Activated naive CD4-positive, alpha-beta T cell treated with anti-CD3 and anti-CD28 coated beads, Interleukin-2, amount 10 ng/mL, durations not matched to agents 7 days and 5 days (primary cell): Measurements from ENCODE around the gene CACNA1G.

Experiments
- CTCF ChIA-PET: fragments of 350-600 bp; sonication (Branson Sonifier 250); formaldehyde crosslinking; loops from one replicate; lab custom pipeline; 2021; ENCODE audit warnings: antibody characterized with exemption; lab: Charles Lee
- DNase-seq: peaks from one replicate; pipeline ENCODE4 v3.0.0-alpha.2; 2020
- H3K27ac Mint-ChIP-seq: one replicate; pipeline ENCODE4 v1.8.0; 2021; ENCODE audit warnings: mild to moderate bottlenecking, moderate library complexity, mixed read lengths
- H3K27me3 Mint-ChIP-seq: one replicate; pipeline ENCODE4 v1.8.0; 2021; ENCODE audit warnings: mild to moderate bottlenecking, mixed read lengths
- H3K36me3 Mint-ChIP-seq: one replicate; pipeline ENCODE4 v1.8.0; 2021; ENCODE audit warnings: mixed read lengths
- H3K4me1 Mint-ChIP-seq: one replicate; pipeline ENCODE4 v1.8.0; 2021; ENCODE audit warnings: mixed read lengths
- H3K4me3 Mint-ChIP-seq: one replicate; pipeline ENCODE4 v1.8.0; 2021; ENCODE audit warnings: mild to moderate bottlenecking, moderate library complexity, mixed read lengths
- H3K9me3 Mint-ChIP-seq: one replicate; pipeline ENCODE4 v1.8.0; 2021; ENCODE audit warnings: mixed read lengths

CACNA1G gene

DNA sequence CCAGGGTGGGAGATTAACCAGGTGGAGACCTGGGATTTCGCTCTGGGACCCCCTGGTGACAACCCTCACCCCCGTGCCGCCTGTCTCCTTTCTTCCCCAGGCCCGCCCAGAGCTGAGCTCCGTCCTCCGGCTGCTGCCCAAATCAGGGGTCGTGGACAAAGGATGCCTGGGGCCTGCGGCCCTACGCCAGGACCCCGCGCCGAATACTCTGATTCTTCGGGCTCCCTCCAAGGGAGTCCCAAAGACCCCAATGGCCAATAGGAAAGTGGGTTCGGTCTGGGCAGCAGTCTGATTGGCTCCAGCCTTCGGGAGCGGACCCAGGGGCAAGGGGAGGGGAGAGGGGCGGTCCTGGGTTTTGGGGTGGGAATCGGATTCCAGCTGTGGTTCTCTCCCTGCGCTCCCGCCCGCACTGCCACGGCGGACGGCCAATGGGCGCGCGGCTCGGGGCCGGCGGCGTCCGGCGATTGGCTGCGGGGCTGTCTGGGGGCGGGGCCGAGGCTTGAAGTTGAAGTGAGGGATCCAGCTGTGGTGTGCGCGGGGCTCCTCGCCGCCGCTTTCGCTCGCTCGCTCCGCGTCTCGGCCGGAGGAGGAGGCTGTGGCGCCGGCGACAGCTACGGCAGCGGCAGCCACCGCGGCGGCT lies at the start of gene CACNA1G:
TSS of gene CACNA1G (plus strand) at position 531 of the 640 bp plus-strand sequence. CDS start 745 bp downstream, outside the sequence.
- Mint-ChIP-seq H3K27me3 (peaks cover 94% of the 10 kb centered on the region), H3K27ac (no peak within 1 kb of the TSS), H3K9me3 (no peaks in the 10 kb centered on the region), H3K36me3 (no peaks in the 10 kb centered on the region), H3K4me3 (peak within 1 kb of the TSS; percentile 56), H3K4me1 (peaks cover 18% of the 10 kb centered on the region)
- CTCF ChIA-PET = interaction anchor here (1.5 to 2.9 kb wide), 2 partner anchors 10 to 66 kb away, joined by 7 to 13 read pairs; no protein-coding TSS in a partner anchor
- peak; percentile 92 for DNase-seq

DNA sequence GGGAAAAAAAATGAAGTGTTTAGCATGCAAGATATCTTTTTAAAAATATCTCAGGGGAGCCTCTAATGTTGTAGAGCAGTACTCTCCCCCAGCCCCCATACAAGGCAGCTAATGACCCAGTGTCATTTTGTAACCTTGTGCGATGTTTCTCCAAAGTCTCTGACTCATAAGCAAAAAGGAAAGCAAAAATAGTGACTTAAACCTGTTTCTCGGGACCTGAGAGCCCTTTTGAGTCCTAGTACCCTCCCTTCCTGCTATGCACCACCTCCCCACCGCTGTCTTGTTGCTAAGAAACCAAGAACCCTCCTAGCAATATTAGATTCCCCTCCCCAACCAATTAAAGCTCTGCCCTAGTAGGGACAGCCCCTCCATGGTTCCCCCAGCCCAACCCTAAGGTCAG lies 49.5 kb upstream of the CACNA1G start:
- DNase-seq = peak; percentile 77
- H3K9me3 Mint-ChIP-seq = no peaks in the 10 kb centered on the region

DNA sequence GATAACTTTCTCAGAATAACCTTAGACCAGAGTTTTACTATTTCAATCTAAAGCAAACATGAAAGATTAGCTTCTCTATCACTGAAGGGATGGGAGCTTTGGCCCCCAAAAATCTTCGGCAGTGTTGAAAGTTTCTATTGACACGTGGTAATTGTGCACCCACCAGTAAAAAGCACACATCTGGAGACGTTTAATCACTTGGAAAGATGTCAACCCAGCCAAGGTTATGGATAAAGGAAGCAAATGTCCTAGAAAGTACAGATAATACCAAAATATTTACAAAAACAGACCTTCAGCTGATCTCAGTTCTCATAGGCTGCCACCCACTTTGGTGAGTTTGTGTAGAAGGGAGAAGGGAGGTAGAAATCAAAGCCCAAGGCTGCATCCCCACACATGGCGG lies 47.0 kb upstream of the CACNA1G start:
- CTCF ChIA-PET = interaction anchor here (0.8 to 1.1 kb wide), 2 partner anchors 11 to 29 kb away, joined by 3 read pairs; no protein-coding TSS in a partner anchor
- Mint-ChIP-seq H3K27me3 (no peaks in the 10 kb centered on the region), H3K4me3 (no peak overlapping the region), H3K27ac (no peak overlapping the region), H3K9me3 (no peaks in the 10 kb centered on the region), H3K36me3 (no peaks in the 10 kb centered on the region), H3K4me1 (peaks cover 60% of the 10 kb centered on the region)
- DNase-seq = no peak

More for the DNA sequence above, 49.5 kb upstream of the CACNA1G start:
- H3K4me1 Mint-ChIP-seq = peaks cover 43% of the 10 kb centered on the region
- peak overlapping the region; percentile 90 for H3K27ac Mint-ChIP-seq
- H3K27me3 Mint-ChIP-seq = peaks cover 2% of the 10 kb centered on the region
- CTCF ChIA-PET = interaction anchor here (0.8 to 1.9 kb wide), 5 partner anchors 10 to 36 kb away, joined by 3 to 9 read pairs (median 4); partner anchors contain the start of gene SPATA20
- peak overlapping the region; percentile 21 for H3K4me3 Mint-ChIP-seq
- H3K36me3 Mint-ChIP-seq = no peaks in the 10 kb centered on the region

DNA sequence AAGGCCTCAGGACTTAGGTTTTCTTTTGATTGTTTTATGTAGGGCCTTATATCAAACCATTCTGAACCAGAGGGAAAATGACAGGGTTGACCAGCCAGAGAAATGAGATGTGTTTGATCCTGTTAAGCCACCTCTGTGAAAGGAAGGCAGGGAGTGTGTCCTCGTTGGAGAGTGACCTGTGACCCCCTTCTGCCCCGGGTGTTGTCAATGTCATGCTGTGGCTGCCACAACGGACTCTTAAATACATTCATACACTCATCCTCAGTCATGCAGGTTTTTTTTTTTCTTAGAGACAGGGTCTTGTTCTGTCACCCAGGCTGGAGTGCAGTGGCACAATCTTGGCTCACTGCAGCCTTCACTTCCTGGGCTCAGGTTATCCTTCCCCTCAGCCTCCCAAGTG lies 46.1 kb upstream of the CACNA1G start:
- no peaks in the 10 kb centered on the region for H3K36me3 Mint-ChIP-seq
- DNase-seq = no peak
- no peak overlapping the region for H3K4me3 Mint-ChIP-seq
- no peaks in the 10 kb centered on the region for H3K27me3 Mint-ChIP-seq
- H3K9me3 Mint-ChIP-seq = no peaks in the 10 kb centered on the region
- peaks cover 54% of the 10 kb centered on the region for H3K4me1 Mint-ChIP-seq
- no peak overlapping the region for H3K27ac Mint-ChIP-seq
- CTCF ChIA-PET = no interaction called here

DNA sequence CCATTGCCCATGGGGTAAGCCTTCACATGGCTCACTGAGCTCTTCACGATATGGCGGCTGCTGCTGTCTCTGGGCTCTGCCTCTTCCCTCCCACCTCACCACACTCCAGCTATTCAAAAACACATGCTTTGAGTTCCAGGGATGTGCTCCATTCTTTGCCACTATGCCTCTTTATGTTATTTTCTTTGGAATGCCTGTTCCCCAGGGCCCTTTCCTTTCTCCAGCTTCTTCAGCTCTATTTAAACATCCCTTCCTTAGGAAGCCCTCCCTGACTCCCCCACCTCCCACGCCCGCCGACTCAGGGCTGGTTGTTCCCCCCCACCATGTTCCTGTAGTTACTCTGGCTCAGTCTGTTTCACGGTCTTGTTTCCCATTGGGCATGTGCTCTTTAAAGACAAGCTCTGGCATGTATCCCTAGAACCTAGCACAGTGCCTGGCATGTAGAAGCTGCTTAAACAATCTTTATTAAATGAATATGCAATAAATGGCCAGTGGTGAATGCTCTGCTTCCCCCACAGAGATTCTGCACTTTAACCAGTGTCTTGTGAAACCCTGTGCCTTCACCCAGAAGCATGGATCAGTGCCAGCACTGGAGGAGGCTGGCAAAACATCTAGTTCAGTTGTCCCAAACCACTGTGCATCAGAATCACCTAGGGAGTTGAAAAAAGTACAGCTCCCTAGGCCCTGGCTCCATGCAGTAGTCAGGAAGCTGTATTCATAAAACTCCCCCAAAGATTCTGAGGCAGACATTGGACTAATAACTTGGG lies 45.4 kb upstream of the CACNA1G start:
- Mint-ChIP-seq H3K27me3 (no peaks in the 10 kb centered on the region), H3K36me3 (no peaks in the 10 kb centered on the region), H3K4me3 (no peak overlapping the region), H3K9me3 (no peaks in the 10 kb centered on the region), H3K4me1 (peaks cover 46% of the 10 kb centered on the region), H3K27ac (no peak overlapping the region)
- no peak for DNase-seq
- CTCF ChIA-PET = interaction anchor here (1.3 to 1.9 kb wide), 3 partner anchors 11 to 17 kb away, joined by 3 to 7 read pairs (median 6); partner anchors contain the start of gene EPN3

DNA sequence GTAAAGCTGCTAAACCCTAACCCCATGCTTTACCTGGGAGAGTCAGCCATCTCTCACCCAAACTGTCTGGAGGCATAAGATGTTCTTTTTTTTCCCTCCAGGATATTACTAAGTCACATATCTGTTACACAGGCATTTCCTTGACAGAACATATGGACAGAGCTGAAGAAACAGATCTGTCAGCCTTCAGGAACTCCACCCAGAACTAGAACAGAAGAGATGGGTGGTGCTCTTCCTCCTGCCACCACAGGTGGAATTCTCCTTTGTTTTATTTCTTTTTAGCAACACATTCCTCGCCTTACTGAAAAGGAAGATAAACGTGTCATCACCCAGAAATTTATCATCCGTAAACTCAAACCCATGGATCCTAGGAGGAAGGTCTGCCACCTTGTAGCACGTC lies 43.5 kb upstream of the CACNA1G start:
- no peaks in the 10 kb centered on the region for H3K36me3 Mint-ChIP-seq
- H3K27ac Mint-ChIP-seq = peak overlapping the region; percentile 29
- no peaks in the 10 kb centered on the region for H3K9me3 Mint-ChIP-seq
- no peak overlapping the region for H3K4me3 Mint-ChIP-seq
- H3K27me3 Mint-ChIP-seq = no peaks in the 10 kb centered on the region
- no peak for DNase-seq
- peaks cover 34% of the 10 kb centered on the region for H3K4me1 Mint-ChIP-seq
- CTCF ChIA-PET = interaction anchor here (1.9 kb wide), 1 partner anchor 16 kb away, joined by 7 read pairs; no protein-coding TSS in a partner anchor

DNA sequence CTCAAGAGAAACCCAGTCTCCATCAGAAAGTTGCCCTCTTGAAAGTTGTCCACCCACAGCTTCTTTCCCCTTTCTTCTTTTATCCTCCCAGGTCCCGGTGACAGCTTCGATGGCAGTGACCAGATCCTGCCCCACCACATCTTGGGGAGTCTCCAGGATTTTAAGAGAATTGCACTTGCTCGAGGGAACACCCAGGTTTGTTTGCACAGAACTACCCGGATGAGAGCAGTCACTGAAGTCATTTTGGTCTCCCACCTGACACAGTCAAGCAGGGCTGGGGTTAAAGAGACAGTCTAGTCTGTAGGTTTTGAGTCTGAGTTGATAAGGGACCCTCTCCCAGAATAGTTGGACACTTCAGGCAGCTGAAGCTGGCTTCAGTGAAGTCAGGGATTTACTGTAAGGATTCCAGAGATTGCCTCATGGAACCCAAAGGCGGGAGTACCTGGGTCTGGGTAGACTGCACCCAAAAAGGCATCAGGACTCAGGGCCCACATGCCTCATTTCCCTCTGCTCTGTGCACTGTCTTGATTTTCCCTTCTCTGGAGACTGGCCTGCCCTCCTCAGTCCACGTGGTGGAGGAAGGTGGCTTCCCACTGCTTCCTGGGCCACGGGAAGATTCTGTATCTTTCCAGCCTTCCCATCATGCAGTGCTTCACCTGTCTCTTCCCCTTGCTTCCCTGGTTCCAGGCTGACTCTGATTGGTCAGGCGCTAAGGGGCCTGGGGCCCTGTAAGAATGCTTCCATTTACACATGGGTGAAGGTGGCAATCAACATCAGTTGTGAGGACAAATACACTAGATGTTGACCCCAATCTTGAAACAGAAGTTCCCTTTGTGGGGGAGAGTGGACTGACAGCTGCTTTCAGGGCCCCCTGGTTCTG lies 42.8 kb upstream of the CACNA1G start:
- Mint-ChIP-seq H3K27me3 (no peaks in the 10 kb centered on the region), H3K4me3 (no peak overlapping the region), H3K36me3 (no peaks in the 10 kb centered on the region), H3K4me1 (peaks cover 30% of the 10 kb centered on the region), H3K9me3 (no peaks in the 10 kb centered on the region), H3K27ac (no peak overlapping the region)
- no peak for DNase-seq
- CTCF ChIA-PET = no interaction called here

DNA sequence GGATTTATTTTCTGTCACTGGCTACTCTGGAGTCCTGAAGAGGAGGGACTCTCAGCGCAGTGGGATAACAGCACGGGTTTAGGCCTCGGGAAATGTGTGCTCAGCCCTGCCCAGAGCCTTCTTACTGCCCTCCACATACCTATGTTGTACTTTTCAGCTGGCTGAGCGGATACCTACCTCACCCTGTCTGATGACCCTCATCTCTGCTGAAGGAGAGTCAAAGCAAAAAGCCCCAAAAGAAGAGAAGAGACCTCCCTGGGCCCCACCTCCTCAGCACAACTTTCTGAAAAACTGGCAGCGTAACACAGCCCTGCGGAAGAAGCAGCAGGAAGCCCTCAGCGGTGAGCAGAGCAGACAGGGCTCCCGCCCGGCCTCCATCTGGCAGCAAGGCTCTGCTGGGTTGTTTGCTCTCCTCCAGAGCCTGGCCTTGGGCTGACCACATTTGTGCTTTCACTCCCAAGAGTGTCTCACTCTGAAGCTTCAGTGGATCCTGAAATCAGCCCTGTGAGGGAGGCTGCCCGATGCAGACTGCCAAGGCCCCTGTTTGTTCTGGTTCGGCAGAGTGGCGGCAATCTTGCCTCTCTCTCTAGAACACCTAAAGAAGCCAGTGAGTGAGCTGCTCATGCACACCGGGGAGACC lies 42.0 kb upstream of the CACNA1G start:
- peaks cover 30% of the 10 kb centered on the region for H3K4me1 Mint-ChIP-seq
- H3K36me3 Mint-ChIP-seq = no peaks in the 10 kb centered on the region
- DNase-seq = no peak
- CTCF ChIA-PET = interaction anchor here (1.0 kb wide), 1 partner anchor 23 kb away, joined by 3 read pairs; no protein-coding TSS in a partner anchor
- no peaks in the 10 kb centered on the region for H3K27me3 Mint-ChIP-seq
- no peak overlapping the region for H3K4me3 Mint-ChIP-seq
- no peaks in the 10 kb centered on the region for H3K9me3 Mint-ChIP-seq
- H3K27ac Mint-ChIP-seq = peak overlapping the region; percentile 69

DNA sequence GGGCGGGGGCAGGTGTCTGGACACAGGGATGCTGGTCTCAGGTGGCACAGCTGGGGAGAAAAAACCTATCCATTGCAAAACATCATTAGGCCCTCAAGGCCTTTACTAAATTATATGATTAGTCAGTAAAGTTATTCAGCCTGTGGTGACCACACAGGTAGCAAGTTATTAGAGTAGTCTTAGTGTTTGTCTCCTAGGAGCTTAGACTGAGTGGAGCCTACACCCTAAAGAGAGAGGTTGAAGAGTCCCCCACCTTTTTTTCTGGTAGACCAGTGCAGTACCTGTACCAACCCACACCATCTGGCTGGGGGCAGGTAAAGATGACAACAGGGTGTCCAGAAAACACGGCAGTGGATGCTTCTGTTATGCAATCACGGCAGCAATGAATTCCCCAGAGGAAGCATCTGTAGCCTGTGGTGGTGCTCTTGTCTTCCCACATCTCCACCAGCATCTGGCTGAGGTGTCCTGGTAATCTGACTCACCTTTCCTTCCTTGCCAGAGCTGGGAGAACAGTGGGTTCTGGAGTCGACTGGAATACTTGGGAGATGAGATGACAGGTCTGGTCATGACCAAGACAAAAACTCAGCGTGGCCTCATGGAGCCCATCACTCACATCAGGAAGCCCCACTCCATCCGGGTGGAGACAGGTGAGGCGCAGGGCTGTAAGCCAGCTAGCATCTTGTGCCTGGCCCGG lies 41.2 kb upstream of the CACNA1G start:
- H3K27ac Mint-ChIP-seq = no peak overlapping the region
- DNase-seq = no peak

DNA sequence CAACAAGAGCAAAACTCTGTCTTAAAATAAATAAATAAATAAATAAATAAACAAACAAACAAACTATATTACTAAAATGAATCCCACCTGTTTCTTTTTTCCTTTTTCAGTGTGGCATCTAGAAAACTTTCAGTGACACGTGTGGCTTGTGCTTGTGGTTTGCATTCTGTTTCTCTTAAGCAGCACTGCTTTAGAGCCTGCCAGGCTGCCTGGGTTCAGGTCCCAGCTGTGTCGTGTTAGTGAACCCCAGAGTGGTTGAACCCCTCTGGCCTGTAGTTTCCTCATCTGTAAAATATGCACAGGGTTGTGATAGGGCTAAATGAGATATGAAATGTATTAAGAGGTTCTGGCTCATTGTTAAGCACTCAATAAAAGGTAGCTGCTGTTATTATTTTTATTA lies 40.0 kb upstream of the CACNA1G start:
- DNase-seq = no peak
- CTCF ChIA-PET = interaction anchor here (0.9 kb wide), 1 partner anchor 14 kb away, joined by 3 read pairs; no protein-coding TSS in a partner anchor
- H3K27me3 Mint-ChIP-seq = no peaks in the 10 kb centered on the region
- no peaks in the 10 kb centered on the region for H3K36me3 Mint-ChIP-seq
- peaks cover 30% of the 10 kb centered on the region for H3K4me1 Mint-ChIP-seq
- no peak overlapping the region for H3K4me3 Mint-ChIP-seq
- H3K27ac Mint-ChIP-seq = no peak overlapping the region
- no peaks in the 10 kb centered on the region for H3K9me3 Mint-ChIP-seq

More for the DNA sequence above, 41.2 kb upstream of the CACNA1G start:
- H3K9me3 Mint-ChIP-seq = no peaks in the 10 kb centered on the region
- peaks cover 30% of the 10 kb centered on the region for H3K4me1 Mint-ChIP-seq
- no peak overlapping the region for H3K4me3 Mint-ChIP-seq
- H3K27me3 Mint-ChIP-seq = no peaks in the 10 kb centered on the region
- CTCF ChIA-PET = interaction anchor here (1.0 kb wide), 1 partner anchor 23 kb away, joined by 3 read pairs; no protein-coding TSS in a partner anchor
- no peaks in the 10 kb centered on the region for H3K36me3 Mint-ChIP-seq

DNA sequence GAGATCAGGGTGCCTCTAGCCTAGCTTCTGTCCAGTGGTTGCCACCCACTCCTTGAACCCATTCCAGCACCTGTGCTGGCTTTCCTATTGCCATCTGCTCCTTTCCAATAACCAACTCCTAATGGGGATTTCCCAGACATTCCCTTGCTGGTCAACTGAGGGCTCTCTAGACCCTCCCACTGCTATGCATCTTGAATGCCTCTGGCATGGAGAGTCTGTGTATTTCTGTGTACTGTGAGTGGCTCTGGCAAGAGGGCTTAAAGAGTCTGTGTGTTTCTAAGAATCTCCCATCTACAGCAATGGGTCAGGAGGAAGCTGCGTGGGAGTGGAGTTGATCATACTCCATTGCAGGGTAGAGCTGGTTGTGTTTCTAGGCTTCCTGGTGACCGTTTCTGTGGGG lies 39.0 kb upstream of the CACNA1G start:
- H3K36me3 Mint-ChIP-seq = no peaks in the 10 kb centered on the region
- H3K27me3 Mint-ChIP-seq = no peaks in the 10 kb centered on the region
- DNase-seq = no peak
- H3K4me1 Mint-ChIP-seq = peaks cover 26% of the 10 kb centered on the region
- H3K27ac Mint-ChIP-seq = no peak overlapping the region
- no peaks in the 10 kb centered on the region for H3K9me3 Mint-ChIP-seq
- H3K4me3 Mint-ChIP-seq = no peak overlapping the region
- CTCF ChIA-PET = interaction anchor here (0.9 to 1.1 kb wide), 2 partner anchors 15 to 160 kb away, joined by 3 to 4 read pairs; no protein-coding TSS in a partner anchor

DNA sequence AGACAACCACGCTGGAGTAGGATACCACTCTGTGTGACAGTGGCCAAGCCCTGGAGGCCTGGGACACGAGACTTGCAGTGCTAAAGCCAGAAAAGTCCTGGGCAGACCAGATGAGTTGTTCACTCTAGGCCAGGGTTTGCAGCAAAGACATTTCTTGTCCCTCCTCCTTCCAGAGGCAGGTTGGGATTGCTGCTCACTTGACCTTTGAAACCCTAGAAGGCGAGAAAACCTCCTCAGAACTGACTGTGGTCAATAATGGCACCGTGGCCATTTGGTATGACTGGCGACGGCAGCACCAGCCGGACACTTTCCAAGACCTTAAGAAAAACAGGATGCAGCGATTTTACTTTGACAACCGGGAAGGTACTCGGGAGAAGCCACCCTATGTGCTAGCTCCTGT lies 37.7 kb upstream of the CACNA1G start:
- CTCF ChIA-PET = interaction anchor here (0.7 kb wide), 1 partner anchor 307 kb away, joined by 3 read pairs; no protein-coding TSS in a partner anchor
- H3K4me1 Mint-ChIP-seq = peaks cover 13% of the 10 kb centered on the region
- no peaks in the 10 kb centered on the region for H3K36me3 Mint-ChIP-seq
- no peak overlapping the region for H3K27ac Mint-ChIP-seq
- no peak for DNase-seq
- no peaks in the 10 kb centered on the region for H3K9me3 Mint-ChIP-seq
- no peak overlapping the region for H3K4me3 Mint-ChIP-seq
- H3K27me3 Mint-ChIP-seq = no peaks in the 10 kb centered on the region

DNA sequence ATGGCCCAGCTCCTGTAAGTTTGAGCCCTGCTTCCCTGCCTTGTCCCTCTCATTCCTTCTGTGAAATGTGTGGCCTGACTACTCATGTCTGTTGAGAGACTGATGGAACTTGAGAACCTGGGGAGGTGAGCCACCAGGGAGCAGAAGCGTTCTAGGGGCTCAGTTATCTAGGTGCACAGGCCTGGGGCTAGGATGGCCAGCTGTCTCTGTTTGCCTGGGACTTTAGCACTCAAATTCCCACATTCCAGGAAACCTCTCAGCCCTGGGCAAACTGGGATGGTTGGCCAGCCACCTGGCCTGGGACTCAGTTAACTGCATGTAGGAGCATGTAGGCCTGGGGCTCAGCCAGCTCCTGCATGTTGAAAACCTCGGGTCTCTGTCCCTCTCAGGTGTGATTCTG lies 37.3 kb upstream of the CACNA1G start:
- Mint-ChIP-seq H3K4me1 (peaks cover 10% of the 10 kb centered on the region), H3K4me3 (no peak overlapping the region), H3K36me3 (no peaks in the 10 kb centered on the region), H3K9me3 (no peaks in the 10 kb centered on the region), H3K27ac (no peak overlapping the region), H3K27me3 (no peaks in the 10 kb centered on the region)
- CTCF ChIA-PET = interaction anchor here (0.5 to 0.7 kb wide), 2 partner anchors 9 to 307 kb away, joined by 3 read pairs; partner anchors contain the start of gene EPN3
- DNase-seq = no peak
